Measurements from ENCODE around the gene UROD.

Gene UROD

GRCh38 chr1:45009296-45009865, 2.7 kb upstream of the UROD start:
- DNase-seq = no peak

GRCh38 chr1:45009956-45010854, 1.8 kb upstream of the UROD start:
- no peak for DNase-seq

DNA sequence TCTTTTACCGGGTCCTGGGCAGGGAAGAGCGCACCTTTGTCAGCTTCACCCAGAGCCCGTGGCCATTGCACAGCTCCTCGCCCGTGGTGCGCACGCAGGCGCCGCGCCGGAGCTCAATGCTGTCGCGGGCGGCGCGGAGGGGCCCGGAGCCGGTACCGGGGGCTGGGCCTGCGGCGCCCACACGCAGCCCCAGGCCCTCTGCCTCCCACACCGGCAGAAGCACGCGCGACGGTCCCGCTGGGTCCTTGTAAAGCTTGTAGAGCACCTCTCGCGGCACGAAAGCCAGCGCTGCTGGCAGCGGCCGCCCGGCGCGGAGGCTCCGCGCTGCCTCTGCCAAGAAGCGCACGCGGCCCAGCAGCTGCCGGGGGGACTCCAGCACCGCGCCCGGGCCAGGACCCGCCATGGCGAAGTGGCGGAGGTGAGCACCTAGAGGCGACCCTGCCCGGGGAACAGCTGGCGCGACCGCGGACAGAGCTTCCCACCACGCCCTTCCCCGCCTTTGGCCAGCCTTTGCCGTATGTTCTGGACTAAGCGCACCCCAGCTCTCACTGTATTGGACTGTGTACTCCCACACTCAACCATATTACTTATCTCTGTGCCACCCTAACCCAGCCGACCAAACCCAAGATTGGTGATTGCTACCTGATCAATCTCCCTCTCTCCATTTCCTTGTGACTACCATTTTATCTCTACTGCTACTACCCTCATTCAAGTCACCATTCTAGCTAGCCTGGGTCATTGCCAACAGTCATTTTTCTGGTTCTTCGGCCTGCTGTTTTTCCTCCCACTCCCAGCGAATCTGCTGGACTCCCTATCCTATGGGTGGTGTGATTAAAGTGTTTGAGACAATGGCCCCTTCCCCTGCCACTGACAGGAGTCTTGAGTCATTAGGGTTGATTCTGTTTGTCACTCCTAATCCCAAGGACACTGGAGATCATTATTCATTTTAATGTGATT, 921 bp upstream of the UROD start, which contains the start of gene HECTD3:
Gene HECTD3 (minus strand): TSS at position 470 of the 957 bp plus-strand sequence. CDS start 67 bp downstream, at position 403.
- DNase-seq = peak; percentile 32

- no peak for DNase-seq
Measured at GRCh38 chr1:45012639-45013278, 705 bp downstream of the UROD start.

GRCh38 chr1:45013551-45014209, 1.6 kb downstream of the UROD start:
- no peak for DNase-seq

- DNase-seq = peak; percentile 19
Measured at GRCh38 chr1:45014321-45015028, 2.4 kb downstream of the UROD start.

DNA sequence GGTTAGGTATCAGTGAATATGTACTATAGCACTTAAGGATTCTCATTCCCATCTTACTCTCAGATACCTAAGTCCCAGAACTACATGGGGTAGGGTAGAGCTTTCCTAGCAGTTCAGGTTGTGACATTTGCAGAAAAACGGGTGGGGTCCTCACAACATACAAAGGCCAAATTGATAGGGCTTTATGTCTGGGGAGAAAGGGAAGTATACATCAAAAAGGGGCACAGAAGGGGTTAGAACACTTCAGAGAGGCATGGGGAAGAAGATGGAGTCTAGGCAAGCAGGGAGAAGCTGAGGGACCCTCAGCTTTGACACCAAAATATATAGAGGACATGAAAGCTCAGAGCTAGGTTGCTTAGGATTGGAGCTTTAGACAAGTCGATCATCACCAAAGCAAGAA, 3.6 kb downstream of the UROD start:
- DNase-seq = no peak

GRCh38 chr1:45016090-45016697, 4.1 kb downstream of the UROD start:
- DNase-seq = no peak

DNA sequence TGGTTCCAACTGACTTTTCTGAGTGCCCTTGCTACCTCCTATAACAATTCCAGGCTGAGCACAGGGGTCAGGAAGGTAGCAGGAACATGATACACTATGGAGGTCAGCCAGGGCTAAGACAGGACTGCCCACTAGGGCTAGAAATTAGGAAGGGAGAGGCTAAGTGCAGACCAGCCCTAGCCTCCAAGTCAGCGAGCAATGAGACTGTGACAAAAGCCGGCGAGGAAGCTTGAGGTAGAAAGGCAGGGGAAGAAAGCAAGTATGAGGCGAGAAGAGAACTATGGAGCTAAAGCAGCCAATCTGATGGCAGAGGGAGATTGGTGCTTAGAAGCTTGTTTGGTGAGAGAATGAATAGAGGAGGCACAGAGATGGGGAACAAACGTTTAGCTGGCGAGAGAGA, 4.7 kb downstream of the UROD start:
- DNase-seq = no peak

GRCh38 chr1:45018599-45019230, 6.7 kb downstream of the UROD start:
- DNase-seq = no peak

- DNase-seq = no peak
Measured at GRCh38 chr1:45023663-45024062, 11.6 kb downstream of the UROD start.

DNA sequence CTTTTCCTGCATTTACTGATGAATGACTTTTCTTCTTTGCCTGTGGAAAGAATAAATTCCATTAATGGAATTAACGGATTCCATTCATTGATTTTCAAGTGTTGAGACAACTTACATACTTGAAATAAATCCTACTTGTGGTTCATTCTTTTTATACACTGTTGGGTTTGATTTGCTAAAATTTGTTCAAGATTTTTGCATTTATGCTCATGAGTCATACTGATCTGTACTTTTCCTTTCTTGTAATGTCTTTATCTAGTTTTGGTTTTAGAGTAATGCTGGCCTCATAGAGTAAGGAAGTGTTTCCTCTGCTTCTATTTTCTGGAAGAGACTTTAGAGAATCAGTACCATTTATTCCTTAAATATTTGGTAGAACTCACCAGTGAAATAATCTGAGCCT, 14.4 kb downstream of the UROD start:
- no peak for DNase-seq

- DNase-seq = peak; percentile 2
Measured at GRCh38 chr1:45032837-45033236, 20.8 kb downstream of the UROD start.

- DNase-seq = no peak
Measured at GRCh38 chr1:45033356-45033755, 21.3 kb downstream of the UROD start.

DNA sequence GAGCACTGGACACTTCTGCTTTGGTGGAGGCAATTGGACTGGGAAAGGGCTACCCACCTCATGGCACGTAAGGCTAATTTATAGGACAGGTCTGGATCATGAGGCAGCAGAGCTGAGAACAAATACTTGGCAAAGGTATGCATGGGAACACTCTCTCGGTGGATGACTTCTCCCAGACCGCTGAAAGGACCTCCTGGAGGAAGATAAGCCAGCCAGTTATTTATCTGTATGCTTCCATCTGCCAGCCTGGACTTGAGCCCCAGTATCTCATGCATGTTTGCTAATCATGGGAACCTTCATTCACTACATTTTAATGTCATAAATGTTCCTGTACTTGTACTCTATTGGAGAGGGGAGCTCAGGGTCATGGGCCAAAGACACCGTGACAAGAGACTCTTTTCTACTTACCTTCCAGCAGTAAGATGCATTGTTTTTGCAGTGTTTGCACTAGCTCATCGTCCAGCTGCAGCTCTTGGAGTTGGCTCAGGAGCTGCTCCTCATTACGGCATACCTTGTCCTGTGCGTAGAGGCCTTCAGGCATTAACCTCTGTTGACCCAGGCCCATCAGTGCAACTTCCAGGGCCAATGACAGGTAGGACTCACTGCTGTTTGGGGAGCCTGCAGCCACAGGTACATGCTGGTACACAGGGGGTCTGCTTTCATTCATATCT, 23.7 kb downstream of the UROD start:
- DNase-seq = peak; percentile 5

DNA sequence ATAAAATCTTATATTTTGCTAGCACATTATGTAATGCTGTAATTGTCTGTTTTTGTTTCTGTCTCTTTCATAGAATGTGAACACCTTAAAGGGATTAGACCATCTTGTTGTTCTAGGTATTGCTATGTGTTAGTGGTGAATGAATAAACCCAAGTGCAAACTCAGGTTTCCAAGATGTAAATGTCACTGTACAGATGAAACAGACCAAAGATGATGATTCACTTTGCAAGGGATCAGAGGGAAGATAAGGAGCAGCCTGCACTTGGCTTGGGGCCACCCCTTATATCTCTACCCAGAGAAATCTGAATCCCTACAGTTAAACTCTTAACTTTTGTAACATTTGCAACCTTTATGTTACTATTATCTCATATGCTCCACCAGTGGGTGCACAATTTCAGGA, 25.4 kb downstream of the UROD start:
- DNase-seq = no peak

DNA sequence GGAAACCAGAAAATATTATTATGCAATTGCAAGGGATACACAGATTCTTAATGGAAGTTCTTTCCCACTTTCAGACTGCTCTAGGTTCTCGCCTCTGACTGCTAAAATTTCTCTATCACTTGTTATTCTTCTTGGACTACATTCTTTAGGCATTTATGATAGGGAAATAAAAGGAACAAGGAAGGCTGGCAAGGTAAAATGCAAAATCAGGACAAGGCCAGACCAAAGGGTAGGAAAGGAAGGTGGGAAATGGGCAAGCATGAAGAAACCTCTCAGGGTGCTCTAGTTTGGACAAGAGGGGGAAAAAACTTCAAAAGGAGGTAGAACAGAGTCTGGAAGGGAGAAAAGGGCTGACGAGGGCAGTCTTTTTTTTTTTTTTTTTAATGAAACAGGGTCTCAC, 26.2 kb downstream of the UROD start:
- no peak for DNase-seq

DNA sequence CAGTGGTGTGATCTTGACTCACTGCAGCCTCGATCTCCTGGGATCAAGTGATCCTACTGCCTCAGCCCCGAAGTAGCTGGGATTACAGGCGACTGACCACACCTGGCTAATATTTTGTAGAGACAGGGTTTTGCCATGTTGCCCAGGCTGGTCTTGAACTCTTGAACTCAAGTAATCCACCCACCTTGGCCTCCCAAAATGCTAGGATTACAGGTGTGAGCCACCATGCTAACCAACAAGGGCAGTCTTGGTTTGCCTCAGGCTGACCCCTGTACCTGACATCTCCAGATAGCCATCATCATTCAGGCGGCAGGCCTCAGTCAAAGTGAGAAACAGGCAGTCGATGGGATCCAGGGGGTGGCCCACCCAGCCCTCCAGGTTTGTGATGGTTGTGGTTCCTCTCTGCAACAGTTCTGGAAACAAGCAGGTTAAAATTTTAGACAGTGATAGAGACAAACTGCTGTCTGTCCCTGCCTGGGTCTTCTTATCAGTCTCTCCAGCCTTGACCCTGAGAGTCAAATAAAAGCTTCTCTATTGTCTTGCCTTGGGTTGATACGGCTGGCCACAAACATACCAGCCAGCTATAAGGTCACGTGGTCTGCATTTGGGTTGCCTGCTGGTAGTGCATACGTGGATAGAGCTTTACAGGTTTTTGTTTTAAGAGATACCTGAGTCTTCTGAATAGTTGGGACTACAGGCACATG, 26.8 kb downstream of the UROD start:
- no peak for DNase-seq

DNA sequence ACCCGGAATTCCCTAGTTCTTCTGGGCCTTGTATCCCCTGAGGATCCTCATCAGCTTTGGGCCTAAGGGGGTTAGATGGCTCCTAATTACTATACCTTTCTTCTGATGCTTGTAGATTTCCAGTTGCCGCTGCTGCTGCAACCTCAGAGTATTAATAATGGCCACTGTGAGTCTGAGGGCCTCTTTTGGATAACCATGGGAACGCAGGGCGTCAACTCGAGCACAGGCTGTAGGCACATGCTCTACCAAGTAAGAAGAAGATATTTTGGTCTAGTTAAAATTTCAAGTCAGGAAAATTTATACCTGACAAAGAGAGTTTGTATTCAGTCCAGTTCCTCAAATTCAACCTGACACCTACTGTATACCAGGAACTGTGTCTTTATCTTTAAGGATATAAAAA, 28.2 kb downstream of the UROD start:
- DNase-seq = no peak

Data from NCI-H187 treated with DMSO at 0.1 percent for 48 hours (cell line).